GM23248 (cell line): Measurements from ENCODE around the gene ACP6. TPM values are rescaled to one million over a fixed set of nuclear protein-coding genes. Genes with fewer than 3 reads are reported as not detected.

Source experiments
- DNase-seq: peaks from one replicate; pipeline ENCODE4 v3.0.0-alpha.2; 2015
- H2AFZ ChIP-seq: fragments of 200-600 bp; sonication (generic); 2 replicates; pipeline ENCODE4 v1.6.1; 2016; ENCODE audit warnings: antibody characterized with exemption
- H3F3A ChIP-seq: fragments of 200-600 bp; sonication (generic); 2 replicates; pipeline ENCODE4 v1.6.1; 2016; ENCODE audit warnings: mild to moderate bottlenecking, antibody characterized with exemption, mixed run types; ENCODE audit not compliant: insufficient read depth
- H3K27ac ChIP-seq: fragments of 200-600 bp; sonication (generic); 2 replicates; pipeline ENCODE4 v1.5.1; 2016; ENCODE audit warnings: mild to moderate bottlenecking
- H3K27me3 ChIP-seq: fragments of 200-600 bp; sonication (generic); replicated peaks from 2 replicates; pipeline ENCODE4 v1.6.1; 2016; ENCODE audit warnings: mild to moderate bottlenecking; ENCODE audit not compliant: insufficient read depth
- H3K36me3 ChIP-seq: fragments of 200-600 bp; sonication (generic); 2 replicates; pipeline ENCODE4 v1.6.1; 2016; ENCODE audit warnings: low read depth, mild to moderate bottlenecking
- H3K4me1 ChIP-seq: fragments of 200-600 bp; sonication (generic); 2 replicates; pipeline ENCODE4 v1.6.1; 2016; ENCODE audit warnings: mild to moderate bottlenecking; ENCODE audit not compliant: insufficient read depth
- H3K4me2 ChIP-seq: fragments of 200-600 bp; sonication (generic); one replicate; pipeline ENCODE4 v1.6.1; 2016; ENCODE audit warnings: mild to moderate bottlenecking; ENCODE audit not compliant: unreplicated experiment
- H3K4me3 ChIP-seq: fragments of 200-600 bp; sonication (generic); 2 replicates; pipeline ENCODE4 v1.5.1; 2016; ENCODE audit warnings: mild to moderate bottlenecking
- H3K79me2 ChIP-seq: fragments of 200-600 bp; sonication (generic); 2 replicates; pipeline ENCODE4 v1.6.1; 2016; ENCODE audit warnings: mild to moderate bottlenecking; ENCODE audit not compliant: insufficient read depth
- H3K9ac ChIP-seq: fragments of 200-600 bp; sonication (generic); 2 replicates; pipeline ENCODE4 v1.6.1; 2016; ENCODE audit warnings: mild to moderate bottlenecking
- H3K9me2 ChIP-seq: fragments of 200-600 bp; sonication (generic); 2 replicates; pipeline ENCODE4 v1.6.1; 2016; ENCODE audit warnings: mixed run types, mild to moderate bottlenecking, moderate library complexity; ENCODE audit not compliant: insufficient read depth
- H3K9me3 ChIP-seq: fragments of 200-600 bp; sonication (generic); one replicate; pipeline ENCODE4 v1.6.1; 2017; ENCODE audit warnings: low read depth
- H4K20me1 ChIP-seq: fragments of 200-600 bp; sonication (generic); 2 replicates; pipeline ENCODE4 v1.6.0; 2016; ENCODE audit not compliant: insufficient read depth
- EZH2 ChIP-seq: fragments of 200-600 bp; sonication (generic); IDR thresholded peaks from 2 replicates; pipeline ENCODE4 v1.6.1; 2018; ENCODE audit warnings: antibody characterized with exemption, mild to moderate bottlenecking; ENCODE audit not compliant: insufficient read depth, poor library complexity, severe bottlenecking
- EZH2phosphoT487 ChIP-seq: fragments of 200-600 bp; sonication (generic); IDR thresholded peaks from 2 replicates; pipeline ENCODE4 v1.6.1; 2018; ENCODE audit warnings: antibody characterized with exemption, moderate library complexity, mild to moderate bottlenecking, low read depth; ENCODE audit not compliant: insufficient read depth
- WGBS, 2 experiments: methylation state at CpG; one replicate each; pipeline ENCODE4 v1.1.6; 2015 to 2017; ENCODE audit warnings: low lambda C conversion rate in 2 of 2, low coverage in 1 of 2; ENCODE audit errors: missing lambda C conversion rate in 2 of 2; 5-methylcytosine and 5-hydroxymethylcytosine counted together
- in situ Hi-C: fragments of 300-500 bp; cut with MboI; formaldehyde crosslinking; loops from 2 replicates; pipeline ENCODE4 v1.15.0; 2020
- polyA plus RNA-seq: library from polyadenylated mRNA; unstranded; fragments of >200 nt; fragmentation: Nextera tagmentation; extraction: Ambion mirVana; gene quantifications from 2 replicates; pipeline ENCODE4 v1.2.1, GENCODE V29; 2016
- small RNA-seq: library from RNA; depleted of rRNA; stranded (forward); fragments of <200 nt; gene quantifications from one replicate; pipeline ENCODE3, GENCODE V24; 2014; ENCODE audit warnings: low read depth, low replicate concordance
- total RNA-seq: library from RNA; depleted of rRNA; stranded (reverse); fragments of >200 nt; shearing (Covaris generic); gene quantifications from 2 replicates; pipeline ENCODE4 v1.2.3, GENCODE V29; 2014; rRNA removed

ACP6 gene
- total and polyA plus RNA-seq, 2 experiments from 2014 or later = 9.1 to 11.0 TPM

- no peaks in the 10 kb centered on the region for H4K20me1 ChIP-seq
- WGBS, 2 experiments = 0 to 1% methylated on average over 10 to 66 of the region's 80 CpGs
- in situ Hi-C loops = no loop called here
- H3K4me2 ChIP-seq = peak overlapping the region; percentile 95
- H3K9me3 ChIP-seq = no peaks in the 10 kb centered on the region
- peak overlapping the region; percentile 70 for H3K9ac ChIP-seq
- peak overlapping the region; percentile 85 for H3K4me3 ChIP-seq
- H3K36me3 ChIP-seq = no peaks in the 10 kb centered on the region
- no peaks in the 10 kb centered on the region; the same call in 1 of the 2 replicates for H3F3A ChIP-seq
- H3K27me3 ChIP-seq = no peaks in the 10 kb centered on the region
- H3K27ac ChIP-seq = 0 out of 2 replicates have a peak overlapping the region, but pooled peaks have one; percentile 41
- H3K79me2 ChIP-seq = peaks cover 5% of the 10 kb centered on the region; the same call in 1 of the 2 replicates
- peak overlapping the region; percentile 97 for H2AFZ ChIP-seq
- TF ChIP-seq EZH2phosphoT487 (no peak), EZH2 (no peak)
- H3K4me1 ChIP-seq = peaks cover 10% of the 10 kb centered on the region; the same call in 1 of the 2 replicates
- no peaks in the 10 kb centered on the region for H3K9me2 ChIP-seq
- DNase-seq = peak; percentile 98
Observed at GRCh38 chr1:147599362-147600118, 70.8 kb downstream of the ACP6 start.

- Histone ChIP-seq H3K9ac (peak overlapping the region; percentile 70), H3K4me3 (peak overlapping the region; percentile 85), H3K9me3 (no peaks in the 10 kb centered on the region), H3K4me1 (peaks cover 10% of the 10 kb centered on the region; the same call in 1 of the 2 replicates), H3K4me2 (peak overlapping the region; percentile 95), H2AFZ (peak overlapping the region; percentile 97), H4K20me1 (no peaks in the 10 kb centered on the region), H3F3A (no peaks in the 10 kb centered on the region; the same call in 1 of the 2 replicates), H3K27me3 (no peaks in the 10 kb centered on the region), H3K36me3 (no peaks in the 10 kb centered on the region), H3K79me2 (peaks cover 5% of the 10 kb centered on the region; the same call in 1 of the 2 replicates), H3K9me2 (no peaks in the 10 kb centered on the region), H3K27ac (no peak overlapping the region)
- in situ Hi-C loops = no loop called here
- WGBS, 2 experiments = 3 to 6% methylated on average over 29 to 30 of the region's 30 CpGs
- TF ChIP-seq EZH2 = no peak
- TF ChIP-seq EZH2phosphoT487 = no peak
- peak; percentile 72 for DNase-seq
Observed at GRCh38 chr1:147598621-147599361, 71.5 kb downstream of the ACP6 start.

GRCh38 chr1:147597010-147597409 is 73.3 kb downstream of the ACP6 start:
- Histone ChIP-seq H3K4me1 (peaks cover 10% of the 10 kb centered on the region; the same call in 1 of the 2 replicates), H3K27me3 (no peaks in the 10 kb centered on the region), H2AFZ (no peak overlapping the region), H3K9me2 (no peaks in the 10 kb centered on the region), H3K27ac (no peak overlapping the region), H3F3A (no peaks in the 10 kb centered on the region; the same call in 1 of the 2 replicates), H3K4me3 (no peak overlapping the region), H4K20me1 (no peaks in the 10 kb centered on the region), H3K36me3 (no peaks in the 10 kb centered on the region), H3K79me2 (no peaks in the 10 kb centered on the region), H3K4me2 (no peak overlapping the region), H3K9me3 (no peaks in the 10 kb centered on the region), H3K9ac (no peak overlapping the region)
- 81 to 82% methylated on average over 1 of the region's 1 CpG for WGBS, 2 experiments
- in situ Hi-C loops = no loop called here
- DNase-seq = no peak
- TF ChIP-seq EZH2 (no peak), EZH2phosphoT487 (no peak)

Small RNA genes lying within 50 kb of the gene (small RNA-seq; reads per million reads assigned to genes)
- gene RN7SL261P = not detected

Other genes starting within 250 kb of the ACP6 start
- 1.9 and 2.4 TPM in 2 replicates for gene BCL9, start 129.0 kb downstream of the ACP6 start, total RNA-seq
- gene BCL9, start 129.0 kb downstream of the ACP6 start, polyA plus RNA-seq = 3.8 and 4.8 TPM in 2 replicates
- 2.3 and 3.2 TPM in 2 replicates for gene GJA5, start 90.1 kb upstream of the ACP6 start, total RNA-seq
- gene GJA5, start 90.1 kb upstream of the ACP6 start, polyA plus RNA-seq = 1.8 and 1.9 TPM in 2 replicates
- gene GJA8, start 232.3 kb upstream of the ACP6 start, total RNA-seq = not detected in 2 replicates
- gene GJA8, start 232.3 kb upstream of the ACP6 start, polyA plus RNA-seq = not detected in 2 replicates